Peyer's patch (tissue), 4 donors: ENCODE measurements around the gene SEL1L3. TPM values are rescaled to one million over a fixed set of nuclear protein-coding genes. Genes with fewer than 3 reads are reported as not detected.

Experiments used
- DNase-seq, 3 donors: peaks; one replicate each; pipeline ENCODE4 v3.0.0-alpha.2; 2017 to 2019
- H3K27ac ChIP-seq, 4 donors: fragments of 200-600 bp; sonication (generic); one replicate each; pipeline ENCODE4 v1.5.1; 2016 to 2019
- H3K27me3 ChIP-seq, 2 donors: fragments of 200-600 bp; sonication (generic); one replicate each; pipeline ENCODE4 v1.5.1; 2019
- H3K36me3 ChIP-seq, 3 donors: fragments of 200-600 bp; sonication (generic); one replicate each; pipeline ENCODE4 v1.5.1; 2016 to 2019
- H3K4me1 ChIP-seq, 4 donors: fragments of 200-600 bp; sonication (generic); one replicate each; pipeline ENCODE4 v1.5.1; 2016 to 2019
- H3K4me3 ChIP-seq, 4 donors: fragments of 200-600 bp; sonication (generic); 1 replicate in 3 of 4; 2 replicates in 1 of 4; pipeline ENCODE4 v1.5.1; 2016 to 2019; ENCODE audit warnings: mild to moderate bottlenecking in 1 of 4
- H3K9me3 ChIP-seq, 4 donors: fragments of 200-600 bp; sonication (generic); one replicate each; pipeline ENCODE4 v1.5.1; 2016 to 2019; ENCODE audit warnings: mild to moderate bottlenecking in 1 of 4
- POLR2A ChIP-seq, 2 donors: fragments of 450-650 bp; IDR thresholded peaks; one replicate each; pipeline ENCODE4 v1.5.1; 2017; ENCODE audit warnings: antibody characterized with exemption in 2 of 2, mild to moderate bottlenecking in 2 of 2, moderate library complexity in 2 of 2
- total RNA-seq, 4 donors: library from RNA; depleted of rRNA; stranded (reverse); fragments of >200 nt; gene quantifications; one replicate each; pipeline ENCODE4 v1.1.0, GENCODE V29; 2016
- TF ChIP-seq, protein P1 (sequence below), 6 experiments: fragments of 450-650 bp in 4 of 6; fragments of 200-600 bp in 2 of 6; sonication (generic) in 1 of 6; IDR thresholded peaks; one replicate each; pipeline ENCODE4 v1.5.1; 2017 to 2019; ENCODE audit warnings: antibody characterized with exemption in 6 of 6, mild to moderate bottlenecking in 3 of 6, moderate library complexity in 1 of 6

Gene SEL1L3
- total RNA-seq, 4 donors from 2014 or later: 91.4 to 194 (median 134) TPM

DNA sequence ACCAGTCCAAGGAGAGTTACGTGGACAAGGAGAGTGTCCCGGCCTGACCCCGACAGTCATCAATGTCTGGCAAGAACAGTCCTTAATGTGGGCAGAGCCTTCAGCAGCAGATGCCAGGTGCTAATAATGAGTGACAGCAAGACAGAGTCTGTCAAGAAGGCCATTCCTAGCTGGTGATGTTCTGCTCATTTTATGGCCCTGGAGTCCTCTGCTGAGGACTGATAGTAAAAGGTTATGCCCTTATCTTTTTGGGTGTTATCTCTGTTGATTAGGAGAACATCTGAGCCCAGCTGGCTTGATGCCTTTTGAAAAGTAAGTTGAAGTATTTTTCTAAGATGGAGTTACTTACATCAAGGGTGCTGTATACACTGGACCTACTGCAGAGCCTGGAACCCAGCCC, 139.8 kb downstream of the SEL1L3 start:
- no peak overlapping the region for H3K27ac ChIP-seq
- H3K27me3 ChIP-seq: no peaks in the 10 kb centered on the region
- H3K4me1 ChIP-seq: no peaks in the 10 kb centered on the region
- H3K4me3 ChIP-seq: no peak overlapping the region
- H3K36me3 ChIP-seq: no peaks in the 10 kb centered on the region
- no peak for TF ChIP-seq POLR2A (IDR thresholded peaks at IDR 0.05)
- TF ChIP-seq, protein P1, sequence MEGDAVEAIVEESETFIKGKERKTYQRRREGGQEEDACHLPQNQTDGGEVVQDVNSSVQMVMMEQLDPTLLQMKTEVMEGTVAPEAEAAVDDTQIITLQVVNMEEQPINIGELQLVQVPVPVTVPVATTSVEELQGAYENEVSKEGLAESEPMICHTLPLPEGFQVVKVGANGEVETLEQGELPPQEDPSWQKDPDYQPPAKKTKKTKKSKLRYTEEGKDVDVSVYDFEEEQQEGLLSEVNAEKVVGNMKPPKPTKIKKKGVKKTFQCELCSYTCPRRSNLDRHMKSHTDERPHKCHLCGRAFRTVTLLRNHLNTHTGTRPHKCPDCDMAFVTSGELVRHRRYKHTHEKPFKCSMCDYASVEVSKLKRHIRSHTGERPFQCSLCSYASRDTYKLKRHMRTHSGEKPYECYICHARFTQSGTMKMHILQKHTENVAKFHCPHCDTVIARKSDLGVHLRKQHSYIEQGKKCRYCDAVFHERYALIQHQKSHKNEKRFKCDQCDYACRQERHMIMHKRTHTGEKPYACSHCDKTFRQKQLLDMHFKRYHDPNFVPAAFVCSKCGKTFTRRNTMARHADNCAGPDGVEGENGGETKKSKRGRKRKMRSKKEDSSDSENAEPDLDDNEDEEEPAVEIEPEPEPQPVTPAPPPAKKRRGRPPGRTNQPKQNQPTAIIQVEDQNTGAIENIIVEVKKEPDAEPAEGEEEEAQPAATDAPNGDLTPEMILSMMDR (IDR thresholded peaks at IDR 0.05): no peak
- H3K9me3 ChIP-seq: no peaks in the 10 kb centered on the region
- DNase-seq: no peak

DNA sequence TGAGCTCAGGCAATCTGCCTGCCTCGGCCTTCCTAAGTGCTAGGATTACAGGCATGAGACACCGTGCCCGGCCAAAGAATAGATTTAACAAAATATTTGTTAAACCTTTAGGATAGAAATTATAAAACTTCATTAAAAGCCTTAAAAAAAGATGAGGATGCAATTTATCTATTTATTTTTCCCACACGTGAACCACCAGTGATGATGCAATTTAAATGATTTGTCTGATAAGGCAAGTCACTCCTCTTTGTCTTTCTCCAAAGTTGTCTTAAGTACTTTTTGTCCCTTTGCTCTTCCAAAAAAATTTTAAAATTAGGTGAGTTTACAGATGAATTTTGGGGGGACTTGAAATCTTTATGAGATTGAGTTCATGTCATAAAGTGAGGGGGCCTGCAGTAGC, 149.0 kb downstream of the SEL1L3 start:
- H3K9me3 ChIP-seq: no peaks in the 10 kb centered on the region
- TF ChIP-seq, protein P1 (IDR thresholded peaks at IDR 0.05): no peak
- no peak for TF ChIP-seq POLR2A (IDR thresholded peaks at IDR 0.05)
- H3K4me1 ChIP-seq: no peaks in the 10 kb centered on the region
- no peaks in the 10 kb centered on the region for H3K36me3 ChIP-seq
- H3K4me3 ChIP-seq: no peak overlapping the region
- DNase-seq: no peak
- H3K27ac ChIP-seq: no peak overlapping the region
- no peaks in the 10 kb centered on the region for H3K27me3 ChIP-seq

DNA sequence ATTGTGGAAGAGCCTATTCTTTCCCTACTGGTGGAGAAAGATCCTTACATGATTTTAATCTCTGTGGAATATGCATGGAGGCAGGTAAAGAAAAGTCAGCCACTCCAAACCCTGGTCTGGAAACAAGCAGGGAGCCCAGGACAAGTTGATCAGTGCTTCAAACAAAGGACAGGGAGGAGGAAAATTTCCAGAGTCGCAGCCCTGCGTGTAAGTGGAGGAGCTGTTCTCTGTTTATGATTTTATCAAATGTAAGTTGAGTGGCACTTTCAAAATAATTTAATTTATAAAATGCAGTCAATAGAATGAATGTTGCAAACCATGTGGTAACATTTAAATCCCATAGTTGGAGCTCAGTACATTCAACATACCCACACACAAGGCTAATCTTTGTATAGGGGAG, 150.2 kb downstream of the SEL1L3 start:
- no peaks in the 10 kb centered on the region for H3K4me1 ChIP-seq
- no peak overlapping the region for H3K27ac ChIP-seq
- H3K27me3 ChIP-seq: no peaks in the 10 kb centered on the region
- TF ChIP-seq POLR2A (IDR thresholded peaks at IDR 0.05): no peak
- TF ChIP-seq, protein P1 (IDR thresholded peaks at IDR 0.05): no peak
- no peak overlapping the region for H3K4me3 ChIP-seq
- H3K9me3 ChIP-seq: no peaks in the 10 kb centered on the region
- no peaks in the 10 kb centered on the region for H3K36me3 ChIP-seq
- no peak for DNase-seq

DNA sequence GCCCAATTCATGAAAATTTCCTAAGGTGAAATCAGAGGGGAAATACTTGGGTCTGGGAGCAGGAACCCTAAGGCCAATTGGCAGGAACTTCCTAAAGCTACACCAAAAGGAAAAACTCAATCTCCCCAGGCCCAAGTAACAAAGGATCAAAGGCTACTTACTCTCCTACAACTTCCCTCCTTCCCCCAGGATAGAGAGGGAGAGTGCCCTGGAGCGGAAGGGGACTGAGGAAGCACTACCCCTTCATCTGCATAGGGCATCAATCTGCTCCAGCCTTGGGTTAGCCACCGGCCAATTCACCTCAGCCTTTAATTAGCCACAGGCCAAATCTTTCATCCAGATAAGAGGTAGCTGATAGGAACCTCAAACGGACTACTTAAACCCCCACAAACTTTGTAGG, 152.2 kb downstream of the SEL1L3 start:
- DNase-seq: no peak
- Histone ChIP-seq H3K4me3 (no peak overlapping the region), H3K27ac (no peak overlapping the region), H3K27me3 (no peaks in the 10 kb centered on the region), H3K36me3 (no peaks in the 10 kb centered on the region), H3K9me3 (no peaks in the 10 kb centered on the region), H3K4me1 (no peaks in the 10 kb centered on the region)
- TF ChIP-seq, protein P1 (IDR thresholded peaks at IDR 0.05): no peak
- TF ChIP-seq POLR2A (IDR thresholded peaks at IDR 0.05): no peak

DNA sequence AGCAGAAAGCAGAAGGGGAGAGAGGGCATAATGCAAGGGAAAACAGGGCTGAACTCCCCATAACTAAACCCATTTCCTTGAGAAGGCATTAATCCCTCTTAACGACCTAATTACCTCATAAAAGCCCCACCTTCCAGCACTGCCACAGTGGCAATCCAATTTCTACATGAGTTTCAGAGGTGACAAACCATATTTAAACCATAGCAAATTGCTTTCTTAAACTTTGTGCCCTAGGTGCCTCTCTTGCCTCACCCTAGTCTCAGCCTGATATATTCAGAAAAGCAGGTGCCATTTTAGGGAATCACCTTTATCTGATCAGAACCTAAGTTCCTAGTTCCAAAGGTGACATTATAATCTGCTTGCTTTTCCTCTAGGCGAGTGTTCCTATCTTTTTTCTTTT, 158.3 kb downstream of the SEL1L3 start:
- Histone ChIP-seq H3K4me3 (no peak overlapping the region), H3K36me3 (no peaks in the 10 kb centered on the region), H3K27ac (peak overlapping the region in 3 of 4 donors; percentile 48 to 81 (median 78)), H3K27me3 (no peaks in the 10 kb centered on the region), H3K4me1 (peaks cover 0 to 17% (median 7%) of the 10 kb centered on the region in 4 donors), H3K9me3 (no peaks in the 10 kb centered on the region)
- peak in 1 of 3 donors; percentile 53 for DNase-seq
- TF ChIP-seq POLR2A (IDR thresholded peaks at IDR 0.05): no peak
- TF ChIP-seq, protein P1 (IDR thresholded peaks at IDR 0.05): no peak
